IMR-90 (cell line): ENCODE measurements around the gene RMND5A. TPM values are rescaled to one million over a fixed set of nuclear protein-coding genes. Genes with fewer than 3 reads are reported as not detected.

Source experiments
- ATAC-seq: fragments of 200-7000 bp; cut with Tn5 transposase; 2 replicates; pipeline ENCODE4 v1.9.1; 2020; ENCODE audit warnings: low read depth, mild to moderate bottlenecking, moderate library complexity
- BruUV-seq: library from RNA; stranded (reverse); fragments of 400-500 nt; replicated peaks from 2 replicates; lab custom pipeline; 2021; lab: Mats Ljungman, UMichigan
- CTCF ChIA-PET: fragments of 300-600 bp; formaldehyde crosslinking; extraction: SDS; loops from one replicate; lab custom pipeline; 2021; ENCODE audit warnings: antibody characterized with exemption; lab: Yijun Ruan, JAX
- POLR2A ChIA-PET: fragments of 300-600 bp; sonication (Branson Sonifier 250); formaldehyde crosslinking; loops from one replicate; lab custom pipeline; 2022; ENCODE audit warnings: antibody characterized with exemption; ENCODE audit not compliant: unreplicated experiment; lab: Charles Lee
- DNase-seq: peaks from one replicate; pipeline ENCODE4 v3.0.0; 2013
- H2AFZ ChIP-seq: replicated peaks from 2 replicates; pipeline ENCODE3; 2013; ENCODE audit warnings: low read length, mild to moderate bottlenecking; ENCODE audit not compliant: poor library complexity
- H2AK5ac ChIP-seq: 2 replicates; pipeline ENCODE4 v1.6.1; 2013; ENCODE audit warnings: low read depth, low read length, inconsistent platforms
- H2AK9ac ChIP-seq: replicated peaks from 2 replicates; pipeline ENCODE3; 2013; ENCODE audit warnings: mild to moderate bottlenecking, low read depth, low read length, moderate library complexity; ENCODE audit not compliant: poor library complexity
- H2BK120ac ChIP-seq: 2 replicates; pipeline ENCODE4 v1.6.1; 2013; ENCODE audit warnings: low read depth, low read length, inconsistent platforms
- H2BK15ac ChIP-seq: 3 replicates; pipeline ENCODE4 v1.6.1; 2013; ENCODE audit warnings: low read depth, low read length, inconsistent platforms
- H2BK20ac ChIP-seq: 2 replicates; pipeline ENCODE4 v1.6.1; 2013; ENCODE audit warnings: low read depth, mild to moderate bottlenecking, inconsistent platforms, low read length, moderate library complexity
- H2BK5ac ChIP-seq: 2 replicates; pipeline ENCODE4 v1.6.1; 2013; ENCODE audit warnings: mild to moderate bottlenecking, low read depth, low read length, inconsistent platforms; ENCODE audit not compliant: poor library complexity, severe bottlenecking
- H3K14ac ChIP-seq: replicated peaks from 2 replicates; pipeline ENCODE4 v1.6.1; 2013; ENCODE audit warnings: low read depth, low read length, inconsistent platforms
- H3K18ac ChIP-seq: 2 replicates; pipeline ENCODE4 v1.6.1; 2013; ENCODE audit warnings: low read depth, low read length, control low read depth
- H3K23ac ChIP-seq: 2 replicates; pipeline ENCODE4 v1.6.1; 2013; ENCODE audit warnings: low read depth, low read length, inconsistent platforms
- H3K27ac ChIP-seq: 2 replicates; pipeline ENCODE4 v1.5.1; 2013; ENCODE audit warnings: mild to moderate bottlenecking, control low read depth, low read length; ENCODE audit not compliant: insufficient read depth
- H3K27me3 ChIP-seq: 2 replicates; pipeline ENCODE4 v1.6.1; 2013; ENCODE audit warnings: low read length; ENCODE audit not compliant: control insufficient read depth, insufficient read depth
- H3K36me3 ChIP-seq: 2 replicates; pipeline ENCODE4 v1.6.1; 2013; ENCODE audit warnings: low read length, mixed read lengths; ENCODE audit not compliant: control insufficient read depth, insufficient read depth
- H3K4ac ChIP-seq: 2 replicates; pipeline ENCODE4 v1.6.1; 2013; ENCODE audit warnings: low read depth, low read length, inconsistent platforms
- H3K4me1 ChIP-seq: 2 replicates; pipeline ENCODE4 v1.6.1; 2013; ENCODE audit warnings: low read length, mixed read lengths; ENCODE audit not compliant: control insufficient read depth, insufficient read depth
- H3K4me2 ChIP-seq: 2 replicates; pipeline ENCODE4 v1.6.1; 2013; ENCODE audit warnings: low read depth, mild to moderate bottlenecking, control low read depth, low read length, moderate library complexity
- H3K4me3 ChIP-seq: 2 replicates; pipeline ENCODE4 v1.5.1; 2013; ENCODE audit warnings: low read depth, mild to moderate bottlenecking, control low read depth, low read length, moderate library complexity; ENCODE audit not compliant: insufficient read depth
- H3K56ac ChIP-seq: 2 replicates; pipeline ENCODE4 v1.6.1; 2013; ENCODE audit warnings: low read length, inconsistent platforms; ENCODE audit not compliant: insufficient read depth; ENCODE audit errors: extremely low read depth
- H3K79me1 ChIP-seq, 2 experiments: 2 replicates each; pipeline ENCODE4 v1.6.1; 2013; ENCODE audit warnings: low read length in 2 of 2, inconsistent platforms in 1 of 2, low read depth in 1 of 2
- H3K9ac ChIP-seq: 2 replicates; pipeline ENCODE4 v1.6.1; 2013; ENCODE audit warnings: low read depth, low read length, control low read depth
- H3K9me1 ChIP-seq: 2 replicates; pipeline ENCODE4 v1.6.1; 2013; ENCODE audit warnings: low read length, inconsistent platforms; ENCODE audit not compliant: insufficient read depth
- H3K9me3 ChIP-seq: 2 replicates; pipeline ENCODE4 v1.6.1; 2013; ENCODE audit warnings: low read length; ENCODE audit not compliant: control insufficient read depth, insufficient read depth
- H4K20me1 ChIP-seq: 2 replicates; pipeline ENCODE4 v1.6.1; 2013; ENCODE audit warnings: low read length, inconsistent platforms; ENCODE audit not compliant: insufficient read depth
- H4K5ac ChIP-seq: 2 replicates; pipeline ENCODE4 v1.6.1; 2013; ENCODE audit warnings: mild to moderate bottlenecking, low read depth, low read length, control low read depth
- H4K8ac ChIP-seq, 2 experiments: 2 replicates each; pipeline ENCODE4 v1.6.1; 2013; ENCODE audit warnings: low read depth in 2 of 2, low read length in 2 of 2, control low read depth in 1 of 2, inconsistent platforms in 1 of 2
- H4K91ac ChIP-seq: 2 replicates; pipeline ENCODE4 v1.6.1; 2013; ENCODE audit warnings: low read depth, low read length, inconsistent platforms; ENCODE audit not compliant: insufficient read depth
- MXI1 ChIP-seq: IDR thresholded peaks from 2 replicates; pipeline ENCODE4 v1.6.1; 2012; ENCODE audit warnings: low read depth, mild to moderate bottlenecking, low read length, moderate library complexity, borderline replicate concordance
- NFE2L2 ChIP-seq: fragments of 150-350 bp; IDR thresholded peaks from 2 replicates; pipeline ENCODE4 v1.6.1; 2016; ENCODE audit warnings: low read depth, mild to moderate bottlenecking, low read length
- RCOR1 ChIP-seq: IDR thresholded peaks from 2 replicates; pipeline ENCODE4 v1.6.1; 2012; ENCODE audit warnings: mild to moderate bottlenecking, low read length, improper control_type of control experiment; ENCODE audit not compliant: insufficient replicate concordance
- WGBS, 2 experiments: methylation state at CpG; one replicate each; pipeline versions ENCODE4 v1.1.5 to v1.1.7; 2013; ENCODE audit warnings: missing lambda C conversion rate in 2 of 2; ENCODE audit not compliant: insufficient read length in 1 of 2; ENCODE audit errors: extremely low coverage in 2 of 2; 5-methylcytosine and 5-hydroxymethylcytosine counted together
- dilution Hi-C: fragments of 300-500 bp; cut with HindIII; formaldehyde crosslinking; loops from one replicate; pipeline ENCODE4 v1.14.3; 2018; ENCODE audit warnings: low sequenced_read_pairs; ENCODE audit not compliant: unreplicated experiment
- in situ Hi-C: fragments of 300-500 bp; cut with MboI; formaldehyde crosslinking; loops from 3 replicates; pipeline ENCODE4 v1.14.3; 2019; ENCODE audit warnings: low sequenced_read_pairs, inconsistent platforms, mixed read lengths
- intact Hi-C: fragments of 100-400 bp; cut with micrococcal nuclease; formaldehyde crosslinking; loops from 2 replicates; pipeline ENCODE4 v1.10.0; 2022
- polyA plus RNA-seq, 3 experiments: library from polyadenylated mRNA; depleted of rRNA; stranded (reverse); fragments of >200 nt; gene quantifications; 2 replicates each; pipeline ENCODE4 v1.2.3, GENCODE V29; 2012; ENCODE audit warnings: low replicate concordance in 1 of 3
- total RNA-seq: library from RNA; depleted of rRNA; stranded (reverse); fragments of >200 nt; gene quantifications from 2 replicates; pipeline ENCODE4 v1.2.3, GENCODE V29; 2012
- TF ChIP-seq, protein P1 (sequence below): conservative IDR thresholded peaks from 2 replicates; pipeline ENCODE4 v1.5.1; 2012; ENCODE audit warnings: mild to moderate bottlenecking, low read depth, low read length, improper control_type of control experiment

RMND5A gene
- total and polyA plus RNA-seq, 2 of the 4 experiments (the other 2 are of a cell fraction) = 5.1 to 16.0 TPM

- H3K4me3 ChIP-seq = no peak overlapping the region
- peaks cover 57% of the 10 kb centered on the region for H3K27me3 ChIP-seq
- H3K4ac ChIP-seq = no peak overlapping the region
- peak overlapping the region; percentile 1 for H2AFZ ChIP-seq
- no peak overlapping the region for H4K5ac ChIP-seq
- H3K56ac ChIP-seq = no peak overlapping the region
- no peak overlapping the region for H2BK20ac ChIP-seq
- in situ Hi-C loops = no loop called here
- no peak overlapping the region for H3K18ac ChIP-seq
- no peak overlapping the region for H3K14ac ChIP-seq
- 20% methylated on average over 1 of the region's 10 CpGs; no CpG with 5 or more reads in 1 of the 2 experiments for WGBS, 2 experiments
- DNase-seq (no peak), ATAC-seq (no peak)
- H4K91ac ChIP-seq = no peak overlapping the region
- ChIA-PET CTCF (no interaction called here), POLR2A (no interaction called here)
- H3K36me3 ChIP-seq = no peaks in the 10 kb centered on the region
- H3K23ac ChIP-seq = no peak overlapping the region
- BruUV-seq = no TSS peak
- H3K9me3 ChIP-seq = peaks cover 9% of the 10 kb centered on the region; the same call in 1 of the 2 replicates
- H2AK5ac ChIP-seq = no peak overlapping the region
- H2BK15ac ChIP-seq = no peak overlapping the region
- TF ChIP-seq MXI1 (no peak), RCOR1 (no peak), NFE2L2 (no peak)
- TF ChIP-seq, protein P1, sequence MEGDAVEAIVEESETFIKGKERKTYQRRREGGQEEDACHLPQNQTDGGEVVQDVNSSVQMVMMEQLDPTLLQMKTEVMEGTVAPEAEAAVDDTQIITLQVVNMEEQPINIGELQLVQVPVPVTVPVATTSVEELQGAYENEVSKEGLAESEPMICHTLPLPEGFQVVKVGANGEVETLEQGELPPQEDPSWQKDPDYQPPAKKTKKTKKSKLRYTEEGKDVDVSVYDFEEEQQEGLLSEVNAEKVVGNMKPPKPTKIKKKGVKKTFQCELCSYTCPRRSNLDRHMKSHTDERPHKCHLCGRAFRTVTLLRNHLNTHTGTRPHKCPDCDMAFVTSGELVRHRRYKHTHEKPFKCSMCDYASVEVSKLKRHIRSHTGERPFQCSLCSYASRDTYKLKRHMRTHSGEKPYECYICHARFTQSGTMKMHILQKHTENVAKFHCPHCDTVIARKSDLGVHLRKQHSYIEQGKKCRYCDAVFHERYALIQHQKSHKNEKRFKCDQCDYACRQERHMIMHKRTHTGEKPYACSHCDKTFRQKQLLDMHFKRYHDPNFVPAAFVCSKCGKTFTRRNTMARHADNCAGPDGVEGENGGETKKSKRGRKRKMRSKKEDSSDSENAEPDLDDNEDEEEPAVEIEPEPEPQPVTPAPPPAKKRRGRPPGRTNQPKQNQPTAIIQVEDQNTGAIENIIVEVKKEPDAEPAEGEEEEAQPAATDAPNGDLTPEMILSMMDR = no peak
- H4K20me1 ChIP-seq = no peaks in the 10 kb centered on the region
- no peak overlapping the region for H2AK9ac ChIP-seq
- H3K4me1 ChIP-seq = 0 out of 2 replicates have a peak, but pooled peaks cover 2% of the 10 kb centered on the region
- dilution Hi-C loops = no loop called here
- no peak overlapping the region for H3K9ac ChIP-seq
- H3K27ac ChIP-seq = no peak overlapping the region
- H3K79me1 ChIP-seq = no peaks in the 10 kb centered on the region
- H4K8ac ChIP-seq = no peak overlapping the region
- H2BK120ac ChIP-seq = no peak overlapping the region
- no peaks in the 10 kb centered on the region; the same call in 1 of the 2 replicates for H3K9me1 ChIP-seq
- intact Hi-C loops = no loop called here
- H3K4me2 ChIP-seq = no peak overlapping the region
- H2BK5ac ChIP-seq = no peak overlapping the region
Observed at GRCh38 chr2:86786001-86786536, 66.0 kb downstream of the RMND5A start.
